ENCODE data around the gene CCDC85C.

The CCDC85C gene

DNA sequence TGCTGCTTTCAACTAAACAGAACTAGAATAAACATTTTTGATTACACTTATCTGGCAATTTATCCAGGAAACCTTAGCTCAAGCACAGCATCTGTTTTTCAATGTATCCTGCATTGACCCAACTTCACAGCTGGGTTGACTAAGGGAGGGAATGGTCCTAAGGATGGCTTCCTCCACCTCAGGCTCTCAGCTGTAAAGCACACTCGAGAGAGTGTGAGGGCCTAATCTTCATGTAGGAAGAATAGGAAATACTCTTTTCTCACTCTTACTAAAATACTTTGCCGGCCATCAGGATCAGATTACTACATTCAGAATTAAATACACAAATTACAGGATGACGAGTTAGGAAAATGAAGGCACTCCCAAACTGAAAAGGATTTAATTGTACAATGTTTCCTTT, 130.5 kb downstream of the CCDC85C start:
- TF ChIP-seq, protein P1, sequence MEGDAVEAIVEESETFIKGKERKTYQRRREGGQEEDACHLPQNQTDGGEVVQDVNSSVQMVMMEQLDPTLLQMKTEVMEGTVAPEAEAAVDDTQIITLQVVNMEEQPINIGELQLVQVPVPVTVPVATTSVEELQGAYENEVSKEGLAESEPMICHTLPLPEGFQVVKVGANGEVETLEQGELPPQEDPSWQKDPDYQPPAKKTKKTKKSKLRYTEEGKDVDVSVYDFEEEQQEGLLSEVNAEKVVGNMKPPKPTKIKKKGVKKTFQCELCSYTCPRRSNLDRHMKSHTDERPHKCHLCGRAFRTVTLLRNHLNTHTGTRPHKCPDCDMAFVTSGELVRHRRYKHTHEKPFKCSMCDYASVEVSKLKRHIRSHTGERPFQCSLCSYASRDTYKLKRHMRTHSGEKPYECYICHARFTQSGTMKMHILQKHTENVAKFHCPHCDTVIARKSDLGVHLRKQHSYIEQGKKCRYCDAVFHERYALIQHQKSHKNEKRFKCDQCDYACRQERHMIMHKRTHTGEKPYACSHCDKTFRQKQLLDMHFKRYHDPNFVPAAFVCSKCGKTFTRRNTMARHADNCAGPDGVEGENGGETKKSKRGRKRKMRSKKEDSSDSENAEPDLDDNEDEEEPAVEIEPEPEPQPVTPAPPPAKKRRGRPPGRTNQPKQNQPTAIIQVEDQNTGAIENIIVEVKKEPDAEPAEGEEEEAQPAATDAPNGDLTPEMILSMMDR (IDR thresholded peaks at IDR 0.05; ENCODE audit: low read depth, low read length), result no peak
- H3K4me3 ChIP-seq (ENCODE audit: low read depth, low read length), result no peak overlapping the region

DNA sequence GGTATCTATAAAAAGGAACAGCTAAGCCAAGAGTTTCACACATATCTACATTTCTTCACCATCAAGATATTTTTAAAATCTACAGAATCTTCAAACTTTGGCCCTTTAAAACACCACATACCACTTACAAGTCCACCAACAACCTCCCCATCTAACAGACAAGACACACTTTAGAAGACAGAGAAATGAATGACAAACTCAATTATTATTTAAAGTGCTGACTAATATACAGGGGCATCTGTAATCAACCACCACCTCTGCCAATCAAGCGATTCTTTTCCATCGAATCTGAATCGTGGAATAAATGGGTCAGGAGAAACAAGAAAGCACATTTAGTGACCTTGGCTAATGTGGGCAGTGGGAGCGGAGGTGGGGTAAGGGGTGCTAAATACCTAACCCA, 131.1 kb downstream of the CCDC85C start:
- H3K4me3 ChIP-seq (ENCODE audit: low read depth, low read length), result no peak overlapping the region
- TF ChIP-seq, protein P1 (IDR thresholded peaks at IDR 0.05; ENCODE audit: low read depth, low read length), result no peak

DNA sequence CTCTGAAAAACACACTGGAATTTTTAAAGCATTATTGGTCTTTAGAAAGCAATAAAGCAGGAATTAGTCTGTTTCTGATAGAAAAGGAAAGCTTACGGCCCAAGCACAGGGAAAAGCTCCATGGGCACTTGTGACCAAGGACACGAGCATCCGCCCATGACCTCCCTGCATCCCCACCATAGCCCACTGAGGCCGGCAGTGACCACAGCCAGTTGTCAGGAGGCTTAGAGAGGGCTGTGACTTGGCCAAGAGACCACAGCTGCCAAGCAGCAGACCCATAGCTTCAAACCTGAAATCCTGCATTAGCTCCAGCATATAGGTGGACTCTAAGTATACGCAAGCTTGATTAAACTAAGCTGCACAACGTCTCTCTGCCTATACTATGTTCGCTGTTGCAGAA, 132.3 kb downstream of the CCDC85C start:
- TF ChIP-seq, protein P1 (IDR thresholded peaks at IDR 0.05; ENCODE audit: low read depth, low read length), result no peak
- H3K4me3 ChIP-seq (ENCODE audit: low read depth, low read length), result no peak overlapping the region

DNA sequence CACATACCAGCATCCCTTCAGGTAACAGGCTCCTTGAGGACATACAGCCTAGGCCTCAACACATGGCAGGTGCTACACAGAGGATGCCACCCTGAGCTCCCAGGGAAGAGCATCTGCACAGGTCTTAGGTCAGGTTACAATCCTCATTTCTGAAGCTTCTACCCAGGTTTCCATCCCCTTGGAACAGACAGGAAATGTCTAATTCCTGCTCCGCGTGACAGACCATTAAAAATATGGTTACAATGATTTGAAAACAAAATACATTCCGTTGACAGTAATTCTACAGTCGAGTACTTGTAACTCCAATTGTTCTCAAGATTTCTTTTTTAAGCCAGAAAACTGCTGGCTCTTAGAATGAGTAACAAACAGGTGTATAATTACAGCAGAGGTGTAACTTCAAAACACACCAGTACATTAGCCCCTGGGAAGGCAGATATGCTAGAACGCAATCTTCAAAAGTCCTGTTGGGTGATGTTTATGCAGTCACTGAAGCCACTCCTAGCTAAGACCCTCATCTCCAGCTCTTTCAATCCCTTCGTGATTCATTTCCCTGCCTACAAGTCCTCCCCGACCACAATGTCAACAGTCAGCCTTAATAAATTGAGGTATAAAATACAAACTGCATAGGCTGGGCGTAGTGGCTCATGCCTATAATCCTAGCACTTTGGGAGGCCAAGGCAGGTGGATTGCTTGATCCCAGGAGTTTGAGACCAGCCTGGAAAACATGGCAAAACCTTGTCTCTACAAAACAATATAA, 135.0 kb downstream of the CCDC85C start:
- no peak overlapping the region for H3K4me3 ChIP-seq (ENCODE audit: low read depth, low read length)
- TF ChIP-seq, protein P1 (IDR thresholded peaks at IDR 0.05; ENCODE audit: low read depth, low read length), result no peak

DNA sequence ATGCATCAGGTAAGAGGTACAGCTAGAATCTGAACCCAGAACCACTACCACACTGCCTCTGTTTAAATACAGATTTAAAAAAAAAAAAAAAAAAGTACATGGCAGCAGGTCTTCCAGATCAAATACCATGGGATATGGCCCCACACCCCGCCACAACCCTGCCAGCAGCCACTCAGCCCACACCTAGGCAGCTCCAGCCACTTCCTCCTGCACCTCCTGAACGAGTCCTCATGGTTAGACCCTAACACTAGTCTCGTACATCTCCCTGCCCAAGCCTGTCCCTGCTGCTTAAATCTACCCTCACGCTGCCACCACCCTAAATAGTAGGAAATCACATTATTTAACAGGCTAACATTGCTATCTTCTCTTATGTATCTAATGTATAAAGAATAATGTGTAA, 135.9 kb downstream of the CCDC85C start:
- no peak overlapping the region for H3K4me3 ChIP-seq (ENCODE audit: low read depth, low read length)
- TF ChIP-seq, protein P1 (IDR thresholded peaks at IDR 0.05; ENCODE audit: low read depth, low read length), result no peak

DNA sequence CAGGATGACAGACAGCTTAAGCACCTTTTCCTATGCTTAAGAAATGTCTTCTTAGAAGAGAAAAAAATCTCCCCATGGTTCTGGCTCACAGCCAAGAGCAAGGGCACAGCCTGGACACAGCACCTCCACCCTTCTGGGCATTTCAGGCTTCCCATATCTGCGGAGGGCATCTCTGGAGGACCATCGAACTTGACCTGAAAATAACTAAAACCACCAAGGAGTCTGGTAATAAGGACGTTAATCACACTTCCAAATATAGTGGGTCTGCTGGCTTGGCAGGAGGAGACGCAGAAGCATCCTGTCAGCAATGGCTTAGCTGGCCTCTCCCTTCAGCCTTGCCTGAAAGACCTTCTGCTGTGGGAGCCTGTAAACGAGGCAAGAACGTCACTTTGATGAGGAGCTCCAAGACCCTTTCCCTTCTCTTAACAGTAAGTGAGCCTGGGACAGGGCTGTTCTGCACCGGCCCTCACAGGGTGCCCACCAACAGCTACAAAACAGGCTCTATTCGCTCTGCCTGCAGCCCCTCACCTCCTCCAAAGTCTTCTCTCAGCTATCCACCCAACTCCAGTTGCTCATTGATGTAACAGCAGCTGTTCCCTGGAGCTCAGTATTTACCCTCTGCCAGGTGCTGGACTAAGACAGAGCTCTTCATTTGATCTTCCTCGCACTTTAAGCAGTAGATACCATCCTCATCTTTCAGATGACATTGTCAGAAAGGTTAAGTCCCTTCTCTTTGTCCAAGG, 136.5 kb downstream of the CCDC85C start:
- no peak overlapping the region for H3K4me3 ChIP-seq (ENCODE audit: low read depth, low read length)
- TF ChIP-seq, protein P1 (IDR thresholded peaks at IDR 0.05; ENCODE audit: low read depth, low read length), result no peak

DNA sequence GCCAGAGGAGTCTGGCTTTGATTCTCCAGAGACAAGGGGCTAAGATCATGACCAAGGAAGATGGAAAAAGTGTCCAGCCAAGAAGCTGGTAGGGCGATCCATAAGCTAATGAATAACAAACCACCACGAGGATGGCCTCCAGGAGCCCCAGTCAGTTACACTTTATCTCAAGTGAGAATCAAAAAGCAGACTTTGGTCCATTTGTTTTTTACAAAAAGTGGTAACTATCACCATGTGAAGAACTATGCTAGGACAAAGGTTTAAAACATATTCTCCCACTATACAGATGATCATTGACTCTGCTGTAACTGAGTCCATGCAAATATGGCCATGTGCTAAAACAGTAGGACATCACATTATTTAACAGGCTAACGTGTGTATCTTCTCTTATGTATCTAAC, 137.2 kb downstream of the CCDC85C start:
- TF ChIP-seq, protein P1 (IDR thresholded peaks at IDR 0.05; ENCODE audit: low read depth, low read length), result no peak
- H3K4me3 ChIP-seq (ENCODE audit: low read depth, low read length), result no peak overlapping the region
